HCT116 (cell line): ENCODE results near the gene LACRT. TPM values are rescaled to one million over a fixed set of nuclear protein-coding genes. Genes with fewer than 3 reads are reported as not detected.

Experiments used
- ATAC-seq: fragments of 200-7000 bp; cut with Tn5 transposase; 2 replicates; pipeline ENCODE4 v1.9.1; 2020; ENCODE audit warnings: mild to moderate bottlenecking, moderate library complexity
- Bru-seq: library from RNA; stranded (reverse); fragments of 400-500 nt; gene quantifications from one replicate; lab custom pipeline; 2021; lab: Mats Ljungman, UMichigan
- BruChase-seq, 2 experiments: library from RNA; stranded (reverse); fragments of 400-500 nt; gene quantifications; one replicate each; lab custom pipeline; 2021; lab: Mats Ljungman, UMichigan
- BruUV-seq: library from RNA; stranded (reverse); fragments of 400-500 nt; replicated peaks from 2 replicates; lab custom pipeline; 2021; lab: Mats Ljungman, UMichigan
- CTCF ChIA-PET: fragments of 300-600 bp; sonication (Branson Sonifier 250); formaldehyde crosslinking; loops from one replicate; lab custom pipeline; 2021; ENCODE audit warnings: antibody characterized with exemption; lab: Charles Lee
- POLR2A ChIA-PET: fragments of 300-600, 350-600 bp; sonication (Branson Sonifier 250); formaldehyde crosslinking; loops from one replicate; lab custom pipeline; 2021; ENCODE audit warnings: antibody characterized with exemption; lab: Charles Lee
- RAD21 ChIA-PET, 2 experiments: fragments of 300-600 bp; sonication (Branson Sonifier 250); formaldehyde crosslinking; loops; one replicate each; lab custom pipeline; 2023; ENCODE audit warnings: low total read pairs in 2 of 2; ENCODE audit not compliant: uncharacterized antibody in 2 of 2, unreplicated experiment in 2 of 2, low non-redundant PET in 1 of 2; lab: Charles Lee
- DNase-seq: peaks from one replicate; pipeline ENCODE4 v3.0.0-alpha.2; 2010; ENCODE audit warnings: low read depth, low spot score
- H2AFZ ChIP-seq: fragments of 200-600 bp; shearing (Covaris generic), sonication (generic); 2 replicates; pipeline ENCODE4 v1.6.1; 2017; ENCODE audit warnings: low read depth, mixed run types, mixed read lengths, antibody characterized with exemption, low read length; ENCODE audit not compliant: poor library complexity, severe bottlenecking
- H3K27ac ChIP-seq: 2 replicates; pipeline ENCODE4 v1.5.1; 2012; ENCODE audit warnings: low read depth, low read length
- H3K27me3 ChIP-seq: fragments of 200-600 bp; sonication (generic); 2 replicates; pipeline ENCODE4 v1.6.1; 2016; ENCODE audit warnings: mixed run types, low read length, mixed read lengths; ENCODE audit not compliant: insufficient read depth
- H3K36me3 ChIP-seq, 2 experiments: fragments of 200-500 bp in 1 of 2; fragments of 200-600 bp in 1 of 2; sonication (Bioruptor generic) in 1 of 2; sonication (generic) in 1 of 2; 2 replicates each; pipeline versions ENCODE4 v1.5.1 to v1.6.1; 2014 to 2016; ENCODE audit warnings: low read length in 2 of 2, inconsistent platforms in 1 of 2, mixed read lengths in 1 of 2, mixed run types in 1 of 2; ENCODE audit not compliant: insufficient read depth in 2 of 2, control insufficient read depth in 1 of 2
- H3K4me1 ChIP-seq, 2 experiments: fragments of 200-600 bp in 1 of 2; sonication (generic) in 1 of 2; 2 replicates each; pipeline versions ENCODE4 v1.5.1 to v1.6.1; 2012 to 2017; ENCODE audit warnings: low read length in 2 of 2, inconsistent platforms in 1 of 2, mild to moderate bottlenecking in 1 of 2, mixed read lengths in 1 of 2, mixed run types in 1 of 2, moderate library complexity in 1 of 2; ENCODE audit not compliant: insufficient read depth in 2 of 2, control insufficient read depth in 1 of 2
- H3K4me2 ChIP-seq: fragments of 200-600 bp; sonication (generic); 2 replicates; pipeline ENCODE4 v1.6.1; 2017; ENCODE audit warnings: mixed run types, low read length, mixed read lengths
- H3K4me3 ChIP-seq, 2 experiments: fragments of 200-600 bp in 1 of 2; sonication (generic) in 1 of 2; replicated peaks in 1 of 2; 2 replicates each; pipeline ENCODE4 v1.5.1; 2011 to 2016; ENCODE audit warnings: low read length in 2 of 2, control low read depth in 1 of 2, low read depth in 1 of 2, mild to moderate bottlenecking in 1 of 2, mixed read lengths in 1 of 2, mixed run types in 1 of 2
- H3K79me2 ChIP-seq: fragments of 200-600 bp; sonication (generic); 2 replicates; pipeline ENCODE4 v1.6.1; 2017; ENCODE audit warnings: mild to moderate bottlenecking, mixed run types, low read length, moderate library complexity, mixed read lengths; ENCODE audit not compliant: insufficient read depth
- H3K9ac ChIP-seq: fragments of 200-600 bp; sonication (generic); 2 replicates; pipeline ENCODE4 v1.6.1; 2016; ENCODE audit warnings: low read length, mixed read lengths
- H3K9me2 ChIP-seq: fragments of 200-600 bp; sonication (generic), shearing (Covaris generic); 2 replicates; pipeline ENCODE4 v1.6.1; 2017; ENCODE audit warnings: mixed run types, mild to moderate bottlenecking, moderate library complexity; ENCODE audit not compliant: insufficient read depth
- H3K9me3 ChIP-seq, 2 experiments: fragments of 200-500 bp in 1 of 2; fragments of 200-600 bp in 1 of 2; sonication (Bioruptor generic) in 1 of 2; sonication (generic) in 1 of 2; 2 replicates each; pipeline ENCODE4 v1.6.1; 2014 to 2017; ENCODE audit warnings: low read length in 2 of 2, mixed read lengths in 2 of 2, inconsistent platforms in 1 of 2, low read depth in 1 of 2, mild to moderate bottlenecking in 1 of 2, mixed run types in 1 of 2, moderate library complexity in 1 of 2; ENCODE audit not compliant: control insufficient read depth in 1 of 2, insufficient read depth in 1 of 2
- H4K20me1 ChIP-seq: fragments of 200-600 bp; sonication (generic), shearing (Covaris generic); 2 replicates; pipeline ENCODE4 v1.6.1; 2017; ENCODE audit warnings: mixed run types, mild to moderate bottlenecking, moderate library complexity; ENCODE audit not compliant: insufficient read depth
- CBX3 ChIP-seq: IDR thresholded peaks from 2 replicates; pipeline ENCODE4 v1.6.1; 2012; ENCODE audit warnings: low read depth
- CEBPB ChIP-seq: IDR thresholded peaks from 2 replicates; pipeline ENCODE4 v1.6.1; 2012; ENCODE audit warnings: low read depth
- EGR1 ChIP-seq: IDR thresholded peaks from 2 replicates; pipeline ENCODE4 v1.6.1; 2012; ENCODE audit warnings: low read depth
- ELF1 ChIP-seq: IDR thresholded peaks from 2 replicates; pipeline ENCODE4 v1.6.1; 2012; ENCODE audit warnings: low read depth, borderline replicate concordance
- EZH2 ChIP-seq: fragments of 200-600 bp; sonication (generic); IDR thresholded peaks from 2 replicates; pipeline ENCODE4 v1.6.1; 2017; ENCODE audit warnings: antibody characterized with exemption, mixed run types
- EZH2phosphoT487 ChIP-seq: fragments of 200-600 bp; IDR thresholded peaks from 2 replicates; pipeline ENCODE4 v1.6.1; 2018; ENCODE audit warnings: antibody characterized with exemption, borderline replicate concordance
- FOSL1 ChIP-seq: IDR thresholded peaks from 2 replicates; pipeline ENCODE4 v1.6.1; 2012; ENCODE audit warnings: low read depth
- POLR2AphosphoS5 ChIP-seq: IDR thresholded peaks from 2 replicates; pipeline ENCODE4 v1.6.1; 2011; ENCODE audit warnings: mild to moderate bottlenecking, low read depth, low read length, moderate library complexity
- RAD21 ChIP-seq: IDR thresholded peaks from 2 replicates; pipeline ENCODE4 v1.6.1; 2012; ENCODE audit warnings: low read depth, mild to moderate bottlenecking
- SP1 ChIP-seq: IDR thresholded peaks from 2 replicates; pipeline ENCODE4 v1.6.1; 2012; ENCODE audit warnings: low read depth
- SRF ChIP-seq: IDR thresholded peaks from 2 replicates; pipeline ENCODE4 v1.6.1; 2012; ENCODE audit warnings: low read depth
- TCF7L2 ChIP-seq: IDR thresholded peaks from 2 replicates; pipeline ENCODE4 v1.7.0; 2011; ENCODE audit warnings: borderline replicate concordance, inconsistent platforms; ENCODE audit not compliant: insufficient read depth, insufficient read length; ENCODE audit errors: extremely low read depth
- ZFX ChIP-seq: fragments of 450-650 bp; IDR thresholded peaks from 2 replicates; pipeline ENCODE4 v1.6.1; 2017
- ZNF274 ChIP-seq: fragments of 200-500 bp; sonication (Bioruptor generic); IDR thresholded peaks from 2 replicates; pipeline ENCODE4 v1.6.1; 2014; ENCODE audit warnings: mild to moderate bottlenecking, low read depth, low read length, inconsistent platforms
- intact Hi-C: fragments of 100-400 bp; cut with micrococcal nuclease; formaldehyde crosslinking; loops from 2 replicates; pipeline ENCODE4 v1.10.0; 2022
- long read RNA-seq: library from polyadenylated mRNA; unstranded; transcript quantifications from one replicate; pipeline ENCODE4 v2.0.0, GENCODE V29; 2021; ENCODE audit not compliant: unreplicated experiment
- polyA plus RNA-seq: library from polyadenylated mRNA; unstranded; fragments of >200 nt; gene quantifications from 2 replicates; pipeline ENCODE4 v1.2.1, GENCODE V29; 2012; ENCODE audit warnings: missing spikeins
- total RNA-seq: library from RNA; stranded (reverse); gene quantifications from one replicate; pipeline ENCODE4 v1.2.1, GENCODE V29; 2021; ENCODE audit not compliant: unreplicated experiment
- TF ChIP-seq, protein P1 (sequence below): IDR thresholded peaks from 2 replicates; pipeline ENCODE4 v1.6.1; 2012; ENCODE audit warnings: low read depth
- TF ChIP-seq, protein P2 (sequence below): IDR thresholded peaks from 2 replicates; pipeline ENCODE4 v1.6.1; 2012

The LACRT gene, protein sequence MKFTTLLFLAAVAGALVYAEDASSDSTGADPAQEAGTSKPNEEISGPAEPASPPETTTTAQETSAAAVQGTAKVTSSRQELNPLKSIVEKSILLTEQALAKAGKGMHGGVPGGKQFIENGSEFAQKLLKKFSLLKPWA
- total RNA-seq (not detected), Bru-seq, nascent RNA (not detected), BruChase-seq, experiment 1, labeled RNA remaining after a 6-hour chase (not detected), BruChase-seq, experiment 2, labeled RNA remaining after a 2-hour chase (not detected)
- not detected in 2 replicates for polyA plus RNA-seq
- long read RNA-seq, result 0 reads

DNA sequence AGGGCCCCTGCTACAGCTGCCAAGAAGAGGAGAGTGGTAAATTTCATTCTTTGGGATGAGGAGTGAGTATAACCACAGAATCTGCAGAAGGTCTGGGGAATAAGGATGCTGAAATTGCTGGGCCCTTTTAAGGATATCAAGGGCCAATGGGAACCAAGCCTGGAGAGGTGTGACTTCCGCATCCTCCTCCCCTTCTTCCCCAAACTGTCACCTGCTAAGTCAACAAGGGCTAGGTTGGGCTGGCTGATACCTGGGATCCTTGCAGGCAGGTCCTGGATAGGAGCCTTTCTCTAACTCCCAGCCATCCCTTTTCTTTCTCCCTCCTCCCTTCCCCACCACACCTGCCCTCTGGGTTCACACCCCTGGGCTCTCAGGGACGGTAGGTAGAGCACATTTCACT is at the start of gene LACRT:
Gene LACRT (minus strand): TSS at position 101 of the 400 bp plus-strand sequence. CDS start 54 bp downstream, at position 47.
- intact Hi-C loops, result no loop called here
- H4K20me1 ChIP-seq, result no peaks in the 10 kb centered on the region
- DNase-seq (no peak), ATAC-seq (no peak)
- H3K9me3 ChIP-seq, result no peaks in the 10 kb centered on the region
- CTCF ChIA-PET, result no interaction called here
- RAD21 ChIA-PET, result no interaction called here
- H3K79me2 ChIP-seq, result no peaks in the 10 kb centered on the region
- no peak within 1 kb of the TSS for H2AFZ ChIP-seq
- no peak within 1 kb of the TSS for H3K4me3 ChIP-seq
- H3K9me2 ChIP-seq, result no peaks in the 10 kb centered on the region
- no peaks in the 10 kb centered on the region for H3K4me1 ChIP-seq
- TF ChIP-seq, protein P1, sequence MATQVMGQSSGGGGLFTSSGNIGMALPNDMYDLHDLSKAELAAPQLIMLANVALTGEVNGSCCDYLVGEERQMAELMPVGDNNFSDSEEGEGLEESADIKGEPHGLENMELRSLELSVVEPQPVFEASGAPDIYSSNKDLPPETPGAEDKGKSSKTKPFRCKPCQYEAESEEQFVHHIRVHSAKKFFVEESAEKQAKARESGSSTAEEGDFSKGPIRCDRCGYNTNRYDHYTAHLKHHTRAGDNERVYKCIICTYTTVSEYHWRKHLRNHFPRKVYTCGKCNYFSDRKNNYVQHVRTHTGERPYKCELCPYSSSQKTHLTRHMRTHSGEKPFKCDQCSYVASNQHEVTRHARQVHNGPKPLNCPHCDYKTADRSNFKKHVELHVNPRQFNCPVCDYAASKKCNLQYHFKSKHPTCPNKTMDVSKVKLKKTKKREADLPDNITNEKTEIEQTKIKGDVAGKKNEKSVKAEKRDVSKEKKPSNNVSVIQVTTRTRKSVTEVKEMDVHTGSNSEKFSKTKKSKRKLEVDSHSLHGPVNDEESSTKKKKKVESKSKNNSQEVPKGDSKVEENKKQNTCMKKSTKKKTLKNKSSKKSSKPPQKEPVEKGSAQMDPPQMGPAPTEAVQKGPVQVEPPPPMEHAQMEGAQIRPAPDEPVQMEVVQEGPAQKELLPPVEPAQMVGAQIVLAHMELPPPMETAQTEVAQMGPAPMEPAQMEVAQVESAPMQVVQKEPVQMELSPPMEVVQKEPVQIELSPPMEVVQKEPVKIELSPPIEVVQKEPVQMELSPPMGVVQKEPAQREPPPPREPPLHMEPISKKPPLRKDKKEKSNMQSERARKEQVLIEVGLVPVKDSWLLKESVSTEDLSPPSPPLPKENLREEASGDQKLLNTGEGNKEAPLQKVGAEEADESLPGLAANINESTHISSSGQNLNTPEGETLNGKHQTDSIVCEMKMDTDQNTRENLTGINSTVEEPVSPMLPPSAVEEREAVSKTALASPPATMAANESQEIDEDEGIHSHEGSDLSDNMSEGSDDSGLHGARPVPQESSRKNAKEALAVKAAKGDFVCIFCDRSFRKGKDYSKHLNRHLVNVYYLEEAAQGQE, result no peak
- TF ChIP-seq POLR2AphosphoS5 (no peak), SRF (no peak), EZH2phosphoT487 (no peak), EGR1 (no peak), EZH2 (no peak), ZFX (no peak), ZNF274 (no peak), ELF1 (no peak), SP1 (no peak), CEBPB (no peak), CBX3 (no peak), FOSL1 (no peak), TCF7L2 (no peak), RAD21 (no peak)
- TF ChIP-seq, protein P2, sequence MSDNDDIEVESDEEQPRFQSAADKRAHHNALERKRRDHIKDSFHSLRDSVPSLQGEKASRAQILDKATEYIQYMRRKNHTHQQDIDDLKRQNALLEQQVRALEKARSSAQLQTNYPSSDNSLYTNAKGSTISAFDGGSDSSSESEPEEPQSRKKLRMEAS, result no peak
- BruUV-seq, result no TSS peak
- no peak within 1 kb of the TSS for H3K27ac ChIP-seq
- no peak within 1 kb of the TSS for H3K9ac ChIP-seq
- H3K4me2 ChIP-seq, result no peak within 1 kb of the TSS
- POLR2A ChIA-PET, result no interaction called here
- H3K27me3 ChIP-seq, result peaks cover 23% of the 10 kb centered on the region; the same call in 1 of the 2 replicates
- H3K36me3 ChIP-seq, result no peaks in the 10 kb centered on the region
